Liver (tissue), 10 donors: ENCODE data around the gene DAPK3. TPM values are rescaled to one million over a fixed set of nuclear protein-coding genes. Genes with fewer than 3 reads are reported as not detected.

ENCODE experiments used
- DNase-seq: peaks from one replicate; pipeline ENCODE4 v3.0.0-alpha.2; 2017; ENCODE audit warnings: low spot score
- H3K27ac ChIP-seq, 2 donors: one replicate each; pipeline ENCODE4 v1.7.0; 2013; ENCODE audit warnings: inconsistent platforms in 2 of 2, low read length in 2 of 2, control low read depth in 1 of 2, low read depth in 1 of 2, mild to moderate bottlenecking in 1 of 2
- H3K27me3 ChIP-seq, 4 donors: one replicate each; pipeline versions ENCODE4 v1.6.1 to v1.7.0; 2013; ENCODE audit warnings: low read length in 3 of 4, inconsistent platforms in 1 of 4, mild to moderate bottlenecking in 1 of 4, moderate library complexity in 1 of 4; ENCODE audit not compliant: control insufficient read depth in 4 of 4, insufficient read depth in 4 of 4
- H3K36me3 ChIP-seq, 4 donors: one replicate each; pipeline versions ENCODE4 v1.6.1 to v1.7.0; 2013; ENCODE audit warnings: low read length in 3 of 4, mild to moderate bottlenecking in 3 of 4, low read depth in 1 of 4, moderate library complexity in 1 of 4; ENCODE audit not compliant: control insufficient read depth in 4 of 4, insufficient read depth in 3 of 4
- H3K4me1 ChIP-seq, 4 donors: one replicate each; pipeline versions ENCODE4 v1.6.1 to v1.7.0; 2013; ENCODE audit warnings: low read length in 3 of 4, mild to moderate bottlenecking in 3 of 4, moderate library complexity in 1 of 4; ENCODE audit not compliant: control insufficient read depth in 4 of 4, insufficient read depth in 4 of 4
- H3K4me3 ChIP-seq, 3 donors: one replicate each; pipeline versions ENCODE4 v1.6.1 to v1.7.0; 2013; ENCODE audit warnings: low read length in 3 of 3, control low read depth in 1 of 3, low read depth in 1 of 3, mild to moderate bottlenecking in 1 of 3
- H3K9ac ChIP-seq, 2 donors: one replicate each; pipeline ENCODE4 v1.7.0; 2013; ENCODE audit warnings: low read length in 2 of 2, mild to moderate bottlenecking in 2 of 2, moderate library complexity in 2 of 2, control low read depth in 1 of 2, low read depth in 1 of 2
- H3K9me3 ChIP-seq, 4 donors: one replicate each; pipeline versions ENCODE4 v1.6.1 to v1.7.0; 2013; ENCODE audit warnings: low read length in 3 of 4; ENCODE audit not compliant: control insufficient read depth in 4 of 4
- GABPA ChIP-seq, 2 donors: IDR thresholded peaks in 1 of 2; conservative IDR thresholded peaks in 1 of 2; 2 replicates each; pipeline ENCODE4 v1.6.1; 2016; ENCODE audit warnings: antibody characterized with exemption in 2 of 2, mild to moderate bottlenecking in 1 of 2, moderate library complexity in 1 of 2
- HNF4A ChIP-seq, 2 donors: conservative IDR thresholded peaks; 2 replicates each; pipeline ENCODE4 v1.6.1; 2016; ENCODE audit warnings: antibody characterized with exemption in 2 of 2, mild to moderate bottlenecking in 2 of 2
- NR2F2 ChIP-seq: IDR thresholded peaks from 2 replicates; pipeline ENCODE4 v1.6.1; 2016; ENCODE audit warnings: antibody characterized with exemption
- TAF1 ChIP-seq: conservative IDR thresholded peaks from 2 replicates; pipeline ENCODE4 v1.6.1; 2016; ENCODE audit warnings: antibody characterized with exemption, mild to moderate bottlenecking
- WGBS: extraction: QIAGEN DNeasy Blood & Tissue Kit; methylation state at CpG from one replicate; pipeline ENCODE4 v1.1.7; 2013; 5-methylcytosine and 5-hydroxymethylcytosine counted together
- polyA plus RNA-seq, 2 donors: library from polyadenylated mRNA; stranded (reverse) in 1 of 2; unstranded in 1 of 2; fragments of 200-250 nt in 1 of 2; fragments of >200 nt in 1 of 2; fragmentation: Nextera tagmentation in 1 of 2; extraction: Ambion mirVana in 1 of 2; gene quantifications; one replicate each; pipeline versions ENCODE4 v1.2.1 to v1.2.3, GENCODE V29; 2013 to 2015
- small RNA-seq: library from RNA; depleted of rRNA; stranded (forward); fragments of <200 nt; gene quantifications from one replicate; pipeline ENCODE3, GENCODE V24; 2014
- total RNA-seq, 2 donors: library from RNA; depleted of rRNA; stranded (reverse); fragments of >200 nt; gene quantifications; one replicate each; pipeline ENCODE4 v1.2.3, GENCODE V29; 2014
- TF ChIP-seq, protein P1 (sequence below): IDR thresholded peaks from 2 replicates; pipeline ENCODE4 v1.6.1; 2016; ENCODE audit warnings: antibody characterized with exemption
- donor health status: healthy.
- donor health status: healthy.
- donor health status: healthy.
- donor health status: healthy.
- donor health status: healthy.

DAPK3 gene
- total and polyA plus RNA-seq, 4 donors = 3.0 to 29.5 (median 23.8) TPM

DNA sequence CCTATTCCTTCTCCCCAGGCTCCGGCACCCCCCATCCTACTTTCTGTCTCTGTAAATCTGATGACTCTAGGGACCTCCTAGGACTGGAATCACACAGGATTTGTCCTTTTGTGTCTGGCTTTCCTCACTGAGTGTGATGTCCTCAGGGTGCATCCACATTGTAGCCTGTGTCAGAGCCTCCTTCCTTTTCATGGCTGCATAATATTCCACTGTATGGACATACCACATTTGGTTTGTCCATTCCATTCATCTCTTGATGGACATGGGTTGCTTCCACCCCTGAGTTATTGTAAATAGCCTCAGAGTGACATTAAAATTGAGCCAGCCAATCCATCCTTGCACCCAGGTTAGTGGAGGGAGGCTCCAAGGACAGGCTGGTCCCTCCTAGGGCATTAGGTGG, 60.8 kb downstream of the DAPK3 start:
- Histone ChIP-seq H3K27me3 (no peaks in the 10 kb centered on the region), H3K9me3 (peaks cover 0 to 6% (median 2%) of the 10 kb centered on the region in 4 donors), H3K36me3 (no peaks in the 10 kb centered on the region), H3K9ac (no peak overlapping the region), H3K4me3 (no peak overlapping the region), H3K4me1 (no peaks in the 10 kb centered on the region), H3K27ac (no peak overlapping the region)
- TF ChIP-seq, protein P1, sequence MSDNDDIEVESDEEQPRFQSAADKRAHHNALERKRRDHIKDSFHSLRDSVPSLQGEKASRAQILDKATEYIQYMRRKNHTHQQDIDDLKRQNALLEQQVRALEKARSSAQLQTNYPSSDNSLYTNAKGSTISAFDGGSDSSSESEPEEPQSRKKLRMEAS = no peak
- no peak for TF ChIP-seq NR2F2
- TF ChIP-seq TAF1 = no peak
- TF ChIP-seq HNF4A (conservative IDR thresholded peaks at IDR 0.05) = no peak
- no peak for TF ChIP-seq GABPA (IDR thresholded peaks at IDR 0.05 in 1 of 2, conservative IDR thresholded peaks at IDR 0.05 in 1 of 2)
- 96% methylated on average over 1 of the region's 1 CpG for WGBS
- DNase-seq = no peak

Small RNAs within 50 kb of the gene (small RNA-seq; reads per million reads assigned to genes)
- gene RN7SL202P = not detected
- 3.5 reads per million, percentile 91 among the genes with 10 or more reads in this experiment for gene SNORD37

Other genes with a start within 250 kb of the DAPK3 start
- 10 to 100 TPM; 11.9 to 24.3 TPM for gene APBA3, start 209.4 kb downstream of the DAPK3 start, total RNA-seq
- gene APBA3, start 209.4 kb downstream of the DAPK3 start, polyA plus RNA-seq = 1 to 10 TPM; 6.4 to 9.6 TPM
- gene MRPL54, start 208.4 kb downstream of the DAPK3 start, total RNA-seq = 10 to 100 TPM; 25.1 to 28.5 TPM
- gene MRPL54, start 208.4 kb downstream of the DAPK3 start, polyA plus RNA-seq = 100 to 1,000 TPM in 1 of 2 donors, 10 to 100 TPM in 1; 57.2 to 109 TPM
- not detected for gene RAX2, start 198.9 kb downstream of the DAPK3 start, total RNA-seq
- gene RAX2, start 198.9 kb downstream of the DAPK3 start, polyA plus RNA-seq = not detected
- 1 to 10 TPM; 2.7 to 7.0 TPM for gene MATK, start 184.7 kb downstream of the DAPK3 start, total RNA-seq
- gene MATK, start 184.7 kb downstream of the DAPK3 start, polyA plus RNA-seq = under 1 TPM; 0.78 to 0.97 TPM
- gene ZFR2, start 102.1 kb downstream of the DAPK3 start, total RNA-seq = not detected
- gene ZFR2, start 102.1 kb downstream of the DAPK3 start, polyA plus RNA-seq = not detected
- gene ATCAY, start 90.4 kb downstream of the DAPK3 start, total RNA-seq = not detected
- not detected for gene ATCAY, start 90.4 kb downstream of the DAPK3 start, polyA plus RNA-seq
- not detected for gene NMRK2, start 38.0 kb downstream of the DAPK3 start, total RNA-seq
- under 1 TPM in 1 of 2 donors, not detected in 1; 0.07 TPM for gene NMRK2, start 38.0 kb downstream of the DAPK3 start, polyA plus RNA-seq
- 1,000 to 10,000 TPM in 1 of 2 donors, 100 to 1,000 TPM in 1; 945 to 1,090 TPM for gene EEF2, start 14.4 kb upstream of the DAPK3 start, total RNA-seq
- 100 to 1,000 TPM; 244 to 691 TPM for gene EEF2, start 14.4 kb upstream of the DAPK3 start, polyA plus RNA-seq
- 10 to 100 TPM; 10.8 to 14.1 TPM for gene PIAS4, start 36.6 kb upstream of the DAPK3 start, total RNA-seq
- gene PIAS4, start 36.6 kb upstream of the DAPK3 start, polyA plus RNA-seq = 10 to 100 TPM in 1 of 2 donors, 1 to 10 TPM in 1; 5.6 to 10.4 TPM
- gene ZBTB7A, start 95.8 kb upstream of the DAPK3 start, total RNA-seq = 10 to 100 TPM; 23.6 to 28.9 TPM
- 10 to 100 TPM in 1 of 2 donors, 1 to 10 TPM in 1; 2.9 to 11.7 TPM for gene ZBTB7A, start 95.8 kb upstream of the DAPK3 start, polyA plus RNA-seq
- 10 to 100 TPM; 43.8 to 64.4 TPM for gene MAP2K2, start 153.0 kb upstream of the DAPK3 start, total RNA-seq
- 10 to 100 TPM; 40.3 to 72.7 TPM for gene MAP2K2, start 153.0 kb upstream of the DAPK3 start, polyA plus RNA-seq
- 100 to 1,000 TPM in 1 of 2 donors, 10 to 100 TPM in 1; 22.8 to 194 TPM for gene CREB3L3, start 182.5 kb upstream of the DAPK3 start, total RNA-seq
- 100 to 1,000 TPM in 1 of 2 donors, 10 to 100 TPM in 1; 94.9 to 331 TPM for gene CREB3L3, start 182.5 kb upstream of the DAPK3 start, polyA plus RNA-seq
- gene SIRT6, start 211.5 kb upstream of the DAPK3 start, total RNA-seq = 10 to 100 TPM in 1 of 2 donors, 1 to 10 TPM in 1; 7.7 to 12.7 TPM
- gene SIRT6, start 211.5 kb upstream of the DAPK3 start, polyA plus RNA-seq = 10 to 100 TPM in 1 of 2 donors, 1 to 10 TPM in 1; 8.4 to 11.3 TPM
- gene ANKRD24, start 211.6 kb upstream of the DAPK3 start, total RNA-seq = 1 to 10 TPM in 1 of 2 donors, under 1 TPM in 1; 0.28 to 2.5 TPM
- 1 to 10 TPM in 1 of 2 donors, under 1 TPM in 1; 0.31 to 2.5 TPM for gene ANKRD24, start 211.6 kb upstream of the DAPK3 start, polyA plus RNA-seq